ENCODE data around the gene INTS14.

DNA sequence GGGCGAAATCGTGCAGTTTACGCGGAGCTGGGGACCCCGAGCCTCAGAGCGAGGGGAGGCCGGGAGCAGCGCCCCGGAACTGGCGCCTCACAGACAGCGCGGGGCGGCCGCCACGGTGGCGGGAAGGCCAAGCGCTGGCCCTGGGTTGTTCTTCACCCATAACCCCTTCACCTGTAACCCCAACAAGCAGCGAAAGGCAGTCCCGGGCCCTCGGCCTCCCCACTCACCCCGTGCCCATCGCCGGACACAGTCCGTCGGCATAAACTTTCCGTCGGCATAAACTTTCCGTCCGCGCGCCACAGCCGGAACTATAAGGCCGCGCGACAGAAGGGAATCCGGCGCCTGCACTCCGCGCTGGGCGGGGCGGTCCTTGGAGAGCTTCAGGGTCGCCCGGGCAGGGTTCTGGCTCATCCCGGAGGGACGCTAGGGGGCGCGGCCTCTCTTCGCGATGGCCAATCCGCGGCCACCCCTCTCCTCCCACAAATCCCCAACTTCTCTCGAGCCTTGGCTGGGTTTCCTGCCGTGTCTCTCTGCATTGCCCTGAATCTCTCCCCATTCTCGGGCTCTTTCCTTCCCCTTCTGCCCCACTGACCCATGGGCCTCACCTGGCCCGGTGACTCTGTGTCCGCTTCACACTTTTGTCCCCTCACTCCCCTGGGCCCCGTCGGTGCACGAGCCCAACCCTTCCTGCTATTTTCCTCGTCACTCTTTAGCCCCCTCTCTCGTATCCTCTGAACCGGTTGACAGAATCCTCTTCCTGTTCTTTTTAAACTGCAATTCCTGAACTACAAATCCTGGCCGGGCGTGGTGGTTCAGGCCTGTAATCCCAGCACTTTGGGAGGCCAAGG is at the start of gene INTS14:
- TF ChIP-seq, protein P1, sequence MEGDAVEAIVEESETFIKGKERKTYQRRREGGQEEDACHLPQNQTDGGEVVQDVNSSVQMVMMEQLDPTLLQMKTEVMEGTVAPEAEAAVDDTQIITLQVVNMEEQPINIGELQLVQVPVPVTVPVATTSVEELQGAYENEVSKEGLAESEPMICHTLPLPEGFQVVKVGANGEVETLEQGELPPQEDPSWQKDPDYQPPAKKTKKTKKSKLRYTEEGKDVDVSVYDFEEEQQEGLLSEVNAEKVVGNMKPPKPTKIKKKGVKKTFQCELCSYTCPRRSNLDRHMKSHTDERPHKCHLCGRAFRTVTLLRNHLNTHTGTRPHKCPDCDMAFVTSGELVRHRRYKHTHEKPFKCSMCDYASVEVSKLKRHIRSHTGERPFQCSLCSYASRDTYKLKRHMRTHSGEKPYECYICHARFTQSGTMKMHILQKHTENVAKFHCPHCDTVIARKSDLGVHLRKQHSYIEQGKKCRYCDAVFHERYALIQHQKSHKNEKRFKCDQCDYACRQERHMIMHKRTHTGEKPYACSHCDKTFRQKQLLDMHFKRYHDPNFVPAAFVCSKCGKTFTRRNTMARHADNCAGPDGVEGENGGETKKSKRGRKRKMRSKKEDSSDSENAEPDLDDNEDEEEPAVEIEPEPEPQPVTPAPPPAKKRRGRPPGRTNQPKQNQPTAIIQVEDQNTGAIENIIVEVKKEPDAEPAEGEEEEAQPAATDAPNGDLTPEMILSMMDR (IDR thresholded peaks at IDR 0.05): peak; percentile 59 to 93 (median 65)
- peak; percentile 4 to 52 for TF ChIP-seq POLR2A (IDR thresholded peaks at IDR 0.05)
- TF ChIP-seq EP300 (IDR thresholded peaks at IDR 0.05): peak; percentile 80 to 95
